GM23338 (cell line): ENCODE measurements around the gene KLK13. TPM values are rescaled to one million over a fixed set of nuclear protein-coding genes. Genes with fewer than 3 reads are reported as not detected.

Source experiments
- ATAC-seq: fragments of 200-7000 bp; cut with Tn5 transposase; 3 replicates; pipeline ENCODE4 v1.9.1; 2020
- DNase-seq: peaks from one replicate; pipeline ENCODE4 v3.0.0-alpha.2; 2015; ENCODE audit warnings: low spot score
- H2AFZ ChIP-seq: fragments of 200-600 bp; sonication (generic); 2 replicates; pipeline ENCODE4 v1.8.0; 2016; ENCODE audit warnings: antibody characterized with exemption, mild to moderate bottlenecking, moderate library complexity
- H3F3A ChIP-seq: fragments of 200-600 bp; sonication (generic); replicated peaks from 2 replicates; pipeline ENCODE4 v1.8.0; 2017; ENCODE audit warnings: antibody characterized with exemption, mixed run types, low read depth
- H3K27ac ChIP-seq: fragments of 200-600 bp; sonication (generic); 2 replicates; pipeline ENCODE4 v1.6.1; 2016; ENCODE audit warnings: low read depth
- H3K27me3 ChIP-seq: fragments of 200-600 bp; sonication (generic); 2 replicates; pipeline ENCODE4 v1.8.0; 2016; ENCODE audit warnings: mild to moderate bottlenecking, mixed run types, moderate library complexity; ENCODE audit not compliant: insufficient read depth
- H3K36me3 ChIP-seq: fragments of 200-600 bp; sonication (generic); 2 replicates; pipeline ENCODE4 v1.8.0; 2016; ENCODE audit warnings: mild to moderate bottlenecking; ENCODE audit not compliant: insufficient read depth
- H3K4me1 ChIP-seq: fragments of 200-600 bp; sonication (generic); 2 replicates; pipeline ENCODE4 v1.8.0; 2016; ENCODE audit warnings: mild to moderate bottlenecking, moderate library complexity; ENCODE audit not compliant: insufficient read depth
- H3K4me2 ChIP-seq: fragments of 200-600 bp; sonication (generic); 2 replicates; pipeline ENCODE4 v1.7.1; 2017; ENCODE audit warnings: mixed run types
- H3K4me3 ChIP-seq: fragments of 200-600 bp; sonication (generic); 2 replicates; pipeline ENCODE4 v1.6.1; 2016; ENCODE audit warnings: mixed run types
- H3K79me2 ChIP-seq: fragments of 200-600 bp; sonication (generic); replicated peaks from 2 replicates; pipeline ENCODE4 v1.8.0; 2017; ENCODE audit warnings: mild to moderate bottlenecking; ENCODE audit not compliant: insufficient read depth
- H3K9me2 ChIP-seq: fragments of 200-600 bp; sonication (generic); 2 replicates; pipeline ENCODE4 v1.8.0; 2017; ENCODE audit not compliant: insufficient read depth
- H4K20me1 ChIP-seq: fragments of 200-600 bp; sonication (generic); replicated peaks from 2 replicates; pipeline ENCODE4 v1.8.0; 2017; ENCODE audit warnings: mild to moderate bottlenecking; ENCODE audit not compliant: insufficient read depth
- H3K27ac Mint-ChIP-seq: 2 replicates; pipeline ENCODE4 v1.8.0; 2020; ENCODE audit warnings: inconsistent platforms, mild to moderate bottlenecking, moderate library complexity, mixed read lengths
- H3K27me3 Mint-ChIP-seq: 3 replicates; pipeline ENCODE4 v1.8.0; 2022; ENCODE audit warnings: low read depth, mild to moderate bottlenecking, moderate library complexity, mixed read lengths, inconsistent platforms; ENCODE audit not compliant: insufficient read depth, poor library complexity
- H3K36me3 Mint-ChIP-seq: 3 replicates; pipeline ENCODE4 v1.8.0; 2021; ENCODE audit warnings: low read depth, mild to moderate bottlenecking, inconsistent platforms, moderate library complexity, mixed read lengths
- H3K4me1 Mint-ChIP-seq: 3 replicates; pipeline ENCODE4 v1.8.0; 2020; ENCODE audit warnings: mild to moderate bottlenecking, inconsistent platforms, mixed read lengths
- H3K4me3 Mint-ChIP-seq: 3 replicates; pipeline ENCODE4 v1.8.0; 2021; ENCODE audit warnings: moderate library complexity, mild to moderate bottlenecking, inconsistent platforms, mixed read lengths
- H3K9me3 Mint-ChIP-seq: 3 replicates; pipeline ENCODE4 v1.8.0; 2020; ENCODE audit warnings: moderate library complexity, mild to moderate bottlenecking, inconsistent platforms, mixed read lengths
- CREB1 ChIP-seq: fragments of 250-450 bp; sonication (Bioruptor Pico); IDR thresholded peaks from 2 replicates; pipeline ENCODE4 v1.5.0; 2020; ENCODE audit warnings: low read depth, mild to moderate bottlenecking, moderate library complexity
- CTCF ChIP-seq, 2 experiments: fragments of 200-600 bp in 1 of 2; sonication (generic) in 1 of 2; conservative IDR thresholded peaks; 2 replicates each; pipeline versions ENCODE4 v1.5.1 to v1.6.1; 2016 to 2017; ENCODE audit warnings: antibody characterized with exemption in 2 of 2, low read depth in 2 of 2, mild to moderate bottlenecking in 2 of 2, moderate library complexity in 1 of 2
- ETS1 ChIP-seq: IDR thresholded peaks from 2 replicates; pipeline ENCODE4 v1.6.1; 2016; ENCODE audit warnings: antibody characterized with exemption
- EZH2 ChIP-seq: fragments of 200-600 bp; sonication (generic); IDR thresholded peaks from one replicate; pipeline ENCODE4 v1.8.0; 2017; ENCODE audit warnings: antibody characterized with exemption, mild to moderate bottlenecking, low read depth; ENCODE audit not compliant: unreplicated experiment
- EZH2phosphoT487 ChIP-seq: fragments of 200-600 bp; sonication (generic); IDR thresholded peaks from one replicate; pipeline ENCODE4 v1.8.1; 2018; ENCODE audit warnings: antibody characterized with exemption; ENCODE audit not compliant: unreplicated experiment
- JUNB ChIP-seq: IDR thresholded peaks from one replicate; pipeline ENCODE4 v1.6.1; 2016; ENCODE audit warnings: antibody characterized with exemption; ENCODE audit not compliant: unreplicated experiment
- NANOG ChIP-seq: IDR thresholded peaks from 2 replicates; pipeline ENCODE4 v1.6.1; 2016; ENCODE audit warnings: antibody characterized with exemption, borderline replicate concordance
- POLR2AphosphoS5 ChIP-seq: IDR thresholded peaks from 2 replicates; pipeline ENCODE4 v1.6.1; 2016; ENCODE audit warnings: antibody characterized with exemption, low read depth
- STAT1 ChIP-seq: IDR thresholded peaks from one replicate; pipeline ENCODE4 v1.6.1; 2016; ENCODE audit warnings: antibody characterized with exemption; ENCODE audit not compliant: unreplicated experiment
- ZNF462 ChIP-seq: fragments of 250-450 bp; sonication (Bioruptor Pico); IDR thresholded peaks from 2 replicates; pipeline ENCODE4 v1.5.0; 2020; ENCODE audit warnings: mild to moderate bottlenecking, moderate library complexity
- polyA plus RNA-seq: library from polyadenylated mRNA; unstranded; fragments of >200 nt; fragmentation: Nextera tagmentation; extraction: Ambion mirVana; gene quantifications from 2 replicates; pipeline ENCODE4 v1.2.1, GENCODE V29; 2016
- total RNA-seq: library from RNA; depleted of rRNA; stranded (reverse); fragments of >200 nt; shearing (Covaris generic); gene quantifications from 2 replicates; pipeline ENCODE4 v1.2.3, GENCODE V29; 2014
- TF ChIP-seq, protein P1 (sequence below): IDR thresholded peaks from one replicate; pipeline ENCODE4 v1.6.1; 2018; ENCODE audit warnings: antibody characterized with exemption; ENCODE audit not compliant: unreplicated experiment

KLK13 gene
- total and polyA plus RNA-seq, 2 experiments from 2014 or later = 4.5 to 5.7 TPM

- Histone ChIP-seq H3K79me2 (peaks cover 14% of the 10 kb centered on the region), H3K4me3 (no peak overlapping the region), H3K27ac (no peak overlapping the region), H3K4me2 (no peak overlapping the region), H3K36me3 (peaks cover 4% of the 10 kb centered on the region; the same call in 1 of the 2 replicates), H3K4me1 (peaks cover 15% of the 10 kb centered on the region; the same call in 1 of the 2 replicates), H4K20me1 (peaks cover 7% of the 10 kb centered on the region; the same call in 1 of the 2 replicates), H3F3A (no peaks in the 10 kb centered on the region), H3K9me2 (no peaks in the 10 kb centered on the region), H2AFZ (no peak overlapping the region), H3K27me3 (no peaks in the 10 kb centered on the region; the same call in 1 of the 2 replicates)
- Mint-ChIP-seq H3K9me3 (peaks cover 4% of the 10 kb centered on the region; the same call in 2 of the 3 replicates), H3K36me3 (peaks cover 20% of the 10 kb centered on the region), H3K27me3 (peaks cover 7% of the 10 kb centered on the region), H3K4me1 (peaks cover 5% of the 10 kb centered on the region), H3K27ac (no peak overlapping the region), H3K4me3 (no peak overlapping the region)
- TF ChIP-seq CTCF (conservative IDR thresholded peaks at IDR 0.05; ENCODE audit: low read depth in 2 of 2) = no peak
- TF ChIP-seq, protein P1, sequence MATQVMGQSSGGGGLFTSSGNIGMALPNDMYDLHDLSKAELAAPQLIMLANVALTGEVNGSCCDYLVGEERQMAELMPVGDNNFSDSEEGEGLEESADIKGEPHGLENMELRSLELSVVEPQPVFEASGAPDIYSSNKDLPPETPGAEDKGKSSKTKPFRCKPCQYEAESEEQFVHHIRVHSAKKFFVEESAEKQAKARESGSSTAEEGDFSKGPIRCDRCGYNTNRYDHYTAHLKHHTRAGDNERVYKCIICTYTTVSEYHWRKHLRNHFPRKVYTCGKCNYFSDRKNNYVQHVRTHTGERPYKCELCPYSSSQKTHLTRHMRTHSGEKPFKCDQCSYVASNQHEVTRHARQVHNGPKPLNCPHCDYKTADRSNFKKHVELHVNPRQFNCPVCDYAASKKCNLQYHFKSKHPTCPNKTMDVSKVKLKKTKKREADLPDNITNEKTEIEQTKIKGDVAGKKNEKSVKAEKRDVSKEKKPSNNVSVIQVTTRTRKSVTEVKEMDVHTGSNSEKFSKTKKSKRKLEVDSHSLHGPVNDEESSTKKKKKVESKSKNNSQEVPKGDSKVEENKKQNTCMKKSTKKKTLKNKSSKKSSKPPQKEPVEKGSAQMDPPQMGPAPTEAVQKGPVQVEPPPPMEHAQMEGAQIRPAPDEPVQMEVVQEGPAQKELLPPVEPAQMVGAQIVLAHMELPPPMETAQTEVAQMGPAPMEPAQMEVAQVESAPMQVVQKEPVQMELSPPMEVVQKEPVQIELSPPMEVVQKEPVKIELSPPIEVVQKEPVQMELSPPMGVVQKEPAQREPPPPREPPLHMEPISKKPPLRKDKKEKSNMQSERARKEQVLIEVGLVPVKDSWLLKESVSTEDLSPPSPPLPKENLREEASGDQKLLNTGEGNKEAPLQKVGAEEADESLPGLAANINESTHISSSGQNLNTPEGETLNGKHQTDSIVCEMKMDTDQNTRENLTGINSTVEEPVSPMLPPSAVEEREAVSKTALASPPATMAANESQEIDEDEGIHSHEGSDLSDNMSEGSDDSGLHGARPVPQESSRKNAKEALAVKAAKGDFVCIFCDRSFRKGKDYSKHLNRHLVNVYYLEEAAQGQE = no peak
- no peak for TF ChIP-seq POLR2AphosphoS5
- no peak for TF ChIP-seq EZH2
- no peak for TF ChIP-seq ETS1
- TF ChIP-seq ZNF462 (CRISPR knock-in tag) = no peak
- no peak for TF ChIP-seq CREB1 (CRISPR knock-in tag)
- TF ChIP-seq JUNB = no peak
- TF ChIP-seq EZH2phosphoT487 = no peak
- TF ChIP-seq STAT1 = no peak
- TF ChIP-seq NANOG = no peak
- ATAC-seq (no peak), DNase-seq (no peak)
These were observed 38.1 kb upstream of the KLK13 start for GRCh38 chr19:51102991-51103390.
